Measurements from ENCODE around the gene CALB2.
"Not testable (repeated sequence)": the region's sequence is repeated elsewhere in the genome, so short reads cannot be mapped to it uniquely, and the experiment has no call there.

CALB2 gene

GRCh38 chr16:71358464-71358998 is at the start of gene CALB2:
CALB2 (plus strand) TSS chr16:71358723; CDS start chr16:71358793, 70 bp downstream.
- DNase-seq: peak; percentile 73 to 80

- DNase-seq: peak; percentile 17 to 25
Measured at GRCh38 chr16:71311553-71312158, 46.9 kb upstream of the CALB2 start.

GRCh38 chr16:71313591-71313990 is 44.9 kb upstream of the CALB2 start:
- DNase-seq: not testable (repeated sequence)

GRCh38 chr16:71315269-71315668 is 43.3 kb upstream of the CALB2 start:
- no peak for DNase-seq

- no peak for DNase-seq
Measured at GRCh38 chr16:71319999-71320398, 38.5 kb upstream of the CALB2 start.

GRCh38 chr16:71327720-71328119 is 30.8 kb upstream of the CALB2 start:
- DNase-seq: no peak

- DNase-seq: no peak
Measured at GRCh38 chr16:71328151-71328550, 30.4 kb upstream of the CALB2 start.

GRCh38 chr16:71337631-71338030 is 20.9 kb upstream of the CALB2 start:
- DNase-seq: no peak

GRCh38 chr16:71338193-71338592 is 20.3 kb upstream of the CALB2 start:
- no peak for DNase-seq

GRCh38 chr16:71338632-71339031 is 19.9 kb upstream of the CALB2 start:
- no peak for DNase-seq

GRCh38 chr16:71339236-71340171 is 19.0 kb upstream of the CALB2 start:
- no peak for DNase-seq

- DNase-seq: no peak
Measured at GRCh38 chr16:71340406-71340805, 18.1 kb upstream of the CALB2 start.

GRCh38 chr16:71341881-71342280 is 16.6 kb upstream of the CALB2 start:
- DNase-seq: no peak

GRCh38 chr16:71343078-71343477 is 15.4 kb upstream of the CALB2 start:
- no peak for DNase-seq

- no peak for DNase-seq
Measured at GRCh38 chr16:71344315-71344905, 14.1 kb upstream of the CALB2 start.

- DNase-seq: no peak
Measured at GRCh38 chr16:71345031-71345430, 13.5 kb upstream of the CALB2 start.

GRCh38 chr16:71347146-71347545 is 11.4 kb upstream of the CALB2 start:
- DNase-seq: no peak

- no peak for DNase-seq
Measured at GRCh38 chr16:71348262-71349085, 10.0 kb upstream of the CALB2 start.

GRCh38 chr16:71350821-71351557 is 7.5 kb upstream of the CALB2 start:
- DNase-seq: no peak

- no peak for DNase-seq
Measured at GRCh38 chr16:71351558-71351901, 7.0 kb upstream of the CALB2 start.

- no peak for DNase-seq
Measured at GRCh38 chr16:71352466-71352865, 6.1 kb upstream of the CALB2 start.

- DNase-seq: no peak
Measured at GRCh38 chr16:71352963-71353460, 5.5 kb upstream of the CALB2 start.
